ENCODE measurements around the gene ERBIN. TPM values are rescaled to one million over a fixed set of nuclear protein-coding genes. Genes with fewer than 3 reads are reported as not detected.

ERBIN gene
- total and polyA plus RNA-seq, 2 of the 8 experiments (the other 6 are each of a cell fraction or from before 2014, with no cell fraction given), result 7.7 to 33.2 TPM

DNA sequence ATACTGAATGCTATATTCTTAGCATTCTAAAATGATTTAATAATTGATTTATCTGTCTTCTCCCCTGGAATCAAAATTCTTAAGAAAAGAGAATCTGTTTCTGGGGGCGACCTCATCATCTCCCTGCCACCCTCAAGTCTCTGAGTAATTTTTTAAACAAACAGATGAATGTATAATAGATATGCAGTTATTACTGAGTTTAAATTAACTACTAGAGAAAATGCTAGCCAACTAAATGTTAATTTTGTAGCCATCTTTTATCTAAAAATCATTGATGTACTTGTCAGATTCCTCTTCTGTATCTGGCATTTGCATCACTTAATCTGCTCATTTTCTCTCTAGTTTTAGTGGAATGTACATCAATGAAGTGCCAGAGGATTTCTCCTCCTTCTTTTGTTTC lies 87.5 kb downstream of the ERBIN start (continued):
- TF ChIP-seq, protein P1, sequence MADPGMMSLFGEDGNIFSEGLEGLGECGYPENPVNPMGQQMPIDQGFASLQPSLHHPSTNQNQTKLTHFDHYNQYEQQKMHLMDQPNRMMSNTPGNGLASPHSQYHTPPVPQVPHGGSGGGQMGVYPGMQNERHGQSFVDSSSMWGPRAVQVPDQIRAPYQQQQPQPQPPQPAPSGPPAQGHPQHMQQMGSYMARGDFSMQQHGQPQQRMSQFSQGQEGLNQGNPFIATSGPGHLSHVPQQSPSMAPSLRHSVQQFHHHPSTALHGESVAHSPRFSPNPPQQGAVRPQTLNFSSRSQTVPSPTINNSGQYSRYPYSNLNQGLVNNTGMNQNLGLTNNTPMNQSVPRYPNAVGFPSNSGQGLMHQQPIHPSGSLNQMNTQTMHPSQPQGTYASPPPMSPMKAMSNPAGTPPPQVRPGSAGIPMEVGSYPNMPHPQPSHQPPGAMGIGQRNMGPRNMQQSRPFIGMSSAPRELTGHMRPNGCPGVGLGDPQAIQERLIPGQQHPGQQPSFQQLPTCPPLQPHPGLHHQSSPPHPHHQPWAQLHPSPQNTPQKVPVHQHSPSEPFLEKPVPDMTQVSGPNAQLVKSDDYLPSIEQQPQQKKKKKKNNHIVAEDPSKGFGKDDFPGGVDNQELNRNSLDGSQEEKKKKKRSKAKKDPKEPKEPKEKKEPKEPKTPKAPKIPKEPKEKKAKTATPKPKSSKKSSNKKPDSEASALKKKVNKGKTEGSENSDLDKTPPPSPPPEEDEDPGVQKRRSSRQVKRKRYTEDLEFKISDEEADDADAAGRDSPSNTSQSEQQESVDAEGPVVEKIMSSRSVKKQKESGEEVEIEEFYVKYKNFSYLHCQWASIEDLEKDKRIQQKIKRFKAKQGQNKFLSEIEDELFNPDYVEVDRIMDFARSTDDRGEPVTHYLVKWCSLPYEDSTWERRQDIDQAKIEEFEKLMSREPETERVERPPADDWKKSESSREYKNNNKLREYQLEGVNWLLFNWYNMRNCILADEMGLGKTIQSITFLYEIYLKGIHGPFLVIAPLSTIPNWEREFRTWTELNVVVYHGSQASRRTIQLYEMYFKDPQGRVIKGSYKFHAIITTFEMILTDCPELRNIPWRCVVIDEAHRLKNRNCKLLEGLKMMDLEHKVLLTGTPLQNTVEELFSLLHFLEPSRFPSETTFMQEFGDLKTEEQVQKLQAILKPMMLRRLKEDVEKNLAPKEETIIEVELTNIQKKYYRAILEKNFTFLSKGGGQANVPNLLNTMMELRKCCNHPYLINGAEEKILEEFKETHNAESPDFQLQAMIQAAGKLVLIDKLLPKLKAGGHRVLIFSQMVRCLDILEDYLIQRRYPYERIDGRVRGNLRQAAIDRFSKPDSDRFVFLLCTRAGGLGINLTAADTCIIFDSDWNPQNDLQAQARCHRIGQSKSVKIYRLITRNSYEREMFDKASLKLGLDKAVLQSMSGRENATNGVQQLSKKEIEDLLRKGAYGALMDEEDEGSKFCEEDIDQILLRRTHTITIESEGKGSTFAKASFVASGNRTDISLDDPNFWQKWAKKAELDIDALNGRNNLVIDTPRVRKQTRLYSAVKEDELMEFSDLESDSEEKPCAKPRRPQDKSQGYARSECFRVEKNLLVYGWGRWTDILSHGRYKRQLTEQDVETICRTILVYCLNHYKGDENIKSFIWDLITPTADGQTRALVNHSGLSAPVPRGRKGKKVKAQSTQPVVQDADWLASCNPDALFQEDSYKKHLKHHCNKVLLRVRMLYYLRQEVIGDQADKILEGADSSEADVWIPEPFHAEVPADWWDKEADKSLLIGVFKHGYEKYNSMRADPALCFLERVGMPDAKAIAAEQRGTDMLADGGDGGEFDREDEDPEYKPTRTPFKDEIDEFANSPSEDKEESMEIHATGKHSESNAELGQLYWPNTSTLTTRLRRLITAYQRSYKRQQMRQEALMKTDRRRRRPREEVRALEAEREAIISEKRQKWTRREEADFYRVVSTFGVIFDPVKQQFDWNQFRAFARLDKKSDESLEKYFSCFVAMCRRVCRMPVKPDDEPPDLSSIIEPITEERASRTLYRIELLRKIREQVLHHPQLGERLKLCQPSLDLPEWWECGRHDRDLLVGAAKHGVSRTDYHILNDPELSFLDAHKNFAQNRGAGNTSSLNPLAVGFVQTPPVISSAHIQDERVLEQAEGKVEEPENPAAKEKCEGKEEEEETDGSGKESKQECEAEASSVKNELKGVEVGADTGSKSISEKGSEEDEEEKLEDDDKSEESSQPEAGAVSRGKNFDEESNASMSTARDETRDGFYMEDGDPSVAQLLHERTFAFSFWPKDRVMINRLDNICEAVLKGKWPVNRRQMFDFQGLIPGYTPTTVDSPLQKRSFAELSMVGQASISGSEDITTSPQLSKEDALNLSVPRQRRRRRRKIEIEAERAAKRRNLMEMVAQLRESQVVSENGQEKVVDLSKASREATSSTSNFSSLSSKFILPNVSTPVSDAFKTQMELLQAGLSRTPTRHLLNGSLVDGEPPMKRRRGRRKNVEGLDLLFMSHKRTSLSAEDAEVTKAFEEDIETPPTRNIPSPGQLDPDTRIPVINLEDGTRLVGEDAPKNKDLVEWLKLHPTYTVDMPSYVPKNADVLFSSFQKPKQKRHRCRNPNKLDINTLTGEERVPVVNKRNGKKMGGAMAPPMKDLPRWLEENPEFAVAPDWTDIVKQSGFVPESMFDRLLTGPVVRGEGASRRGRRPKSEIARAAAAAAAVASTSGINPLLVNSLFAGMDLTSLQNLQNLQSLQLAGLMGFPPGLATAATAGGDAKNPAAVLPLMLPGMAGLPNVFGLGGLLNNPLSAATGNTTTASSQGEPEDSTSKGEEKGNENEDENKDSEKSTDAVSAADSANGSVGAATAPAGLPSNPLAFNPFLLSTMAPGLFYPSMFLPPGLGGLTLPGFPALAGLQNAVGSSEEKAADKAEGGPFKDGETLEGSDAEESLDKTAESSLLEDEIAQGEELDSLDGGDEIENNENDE (IDR thresholded peaks at IDR 0.05; ENCODE audit: insufficient replicate concordance, low read length), result no peak
- TF ChIP-seq SIX5 (IDR thresholded peaks at IDR 0.05; ENCODE audit: low read depth, low read length) (no peak), HDAC6 (IDR thresholded peaks at IDR 0.05; ENCODE audit: low read depth, low read length) (no peak), CHD1 (IDR thresholded peaks at IDR 0.05; ENCODE audit: low read depth, low read length) (no peak), POLR2A (IDR thresholded peaks at IDR 0.05; ENCODE audit: control extremely low read depth in 1 of 2, low read depth in 2 of 2, low read length in 2 of 2) (no peak), EZH2 (IDR thresholded peaks at IDR 0.05; ENCODE audit: low read depth, low read length, severe bottlenecking) (no peak), SP2 (IDR thresholded peaks at IDR 0.05; ENCODE audit: low read length) (no peak), PHF8 (conservative IDR thresholded peaks at IDR 0.05; ENCODE audit: low read depth, low read length) (no peak)
- TF ChIP-seq, protein P2, sequence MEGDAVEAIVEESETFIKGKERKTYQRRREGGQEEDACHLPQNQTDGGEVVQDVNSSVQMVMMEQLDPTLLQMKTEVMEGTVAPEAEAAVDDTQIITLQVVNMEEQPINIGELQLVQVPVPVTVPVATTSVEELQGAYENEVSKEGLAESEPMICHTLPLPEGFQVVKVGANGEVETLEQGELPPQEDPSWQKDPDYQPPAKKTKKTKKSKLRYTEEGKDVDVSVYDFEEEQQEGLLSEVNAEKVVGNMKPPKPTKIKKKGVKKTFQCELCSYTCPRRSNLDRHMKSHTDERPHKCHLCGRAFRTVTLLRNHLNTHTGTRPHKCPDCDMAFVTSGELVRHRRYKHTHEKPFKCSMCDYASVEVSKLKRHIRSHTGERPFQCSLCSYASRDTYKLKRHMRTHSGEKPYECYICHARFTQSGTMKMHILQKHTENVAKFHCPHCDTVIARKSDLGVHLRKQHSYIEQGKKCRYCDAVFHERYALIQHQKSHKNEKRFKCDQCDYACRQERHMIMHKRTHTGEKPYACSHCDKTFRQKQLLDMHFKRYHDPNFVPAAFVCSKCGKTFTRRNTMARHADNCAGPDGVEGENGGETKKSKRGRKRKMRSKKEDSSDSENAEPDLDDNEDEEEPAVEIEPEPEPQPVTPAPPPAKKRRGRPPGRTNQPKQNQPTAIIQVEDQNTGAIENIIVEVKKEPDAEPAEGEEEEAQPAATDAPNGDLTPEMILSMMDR (IDR thresholded peaks at IDR 0.05; ENCODE audit: control extremely low read depth in 1 of 3, insufficient read depth in 1 of 3, low read depth in 1 of 3, low read length in 3 of 3), result no peak
- TF ChIP-seq, protein P3, sequence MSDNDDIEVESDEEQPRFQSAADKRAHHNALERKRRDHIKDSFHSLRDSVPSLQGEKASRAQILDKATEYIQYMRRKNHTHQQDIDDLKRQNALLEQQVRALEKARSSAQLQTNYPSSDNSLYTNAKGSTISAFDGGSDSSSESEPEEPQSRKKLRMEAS (IDR thresholded peaks at IDR 0.05), result no peak
